ENCODE measurements around the gene TCF3. TPM values are rescaled to one million over a fixed set of nuclear protein-coding genes. Genes with fewer than 3 reads are reported as not detected.

The TCF3 gene
- total and polyA plus RNA-seq, 4 donors: 5.2 to 119 (median 12.8) TPM

GRCh38 chr19:1608359-1609102, 43.9 kb downstream of the TCF3 start:
- DNase-seq (ENCODE audit: low spot score): no peak
- peaks cover 0 to 24% (median 10%) of the 10 kb centered on the region in 4 donors for H3K36me3 ChIP-seq (ENCODE audit: control insufficient read depth in 4 of 4, insufficient read depth in 3 of 4, low read depth in 1 of 4, low read length in 3 of 4)
- H3K9ac ChIP-seq (ENCODE audit: low read depth in 1 of 2, low read length in 2 of 2): no peak overlapping the region
- H3K9me3 ChIP-seq (ENCODE audit: control insufficient read depth in 4 of 4, low read length in 3 of 4): no peaks in the 10 kb centered on the region
- no peak overlapping the region for H3K4me3 ChIP-seq (ENCODE audit: low read depth in 1 of 3, low read length in 3 of 3)
- WGBS: 79% methylated on average over 23 of the region's 23 CpGs
- no peaks in the 10 kb centered on the region for H3K27me3 ChIP-seq (ENCODE audit: control insufficient read depth in 4 of 4, insufficient read depth in 4 of 4, low read length in 3 of 4)
- no peak for TF ChIP-seq EGR1 (IDR thresholded peaks at IDR 0.05; ENCODE audit: low read depth in 2 of 2)
- TF ChIP-seq HNF4A (conservative IDR thresholded peaks at IDR 0.05): no peak
- TF ChIP-seq CTCF (IDR thresholded peaks at IDR 0.05; ENCODE audit: low read depth, low read length, missing input control): no peak
- TF ChIP-seq SP1 (IDR thresholded peaks at IDR 0.05): no peak
- no peak for TF ChIP-seq HNF4G (IDR thresholded peaks at IDR 0.05)
- TF ChIP-seq FOXA1 (IDR thresholded peaks at IDR 0.05): no peak
- no peak for TF ChIP-seq REST (IDR thresholded peaks at IDR 0.05)
- TF ChIP-seq FOXA2 (IDR thresholded peaks at IDR 0.05): no peak
- TF ChIP-seq RXRA (IDR thresholded peaks at IDR 0.05): no peak
- no peak for TF ChIP-seq JUND (IDR thresholded peaks at IDR 0.05)
- no peak for TF ChIP-seq ATF3 (IDR thresholded peaks at IDR 0.05)
- TF ChIP-seq NR2F2 (IDR thresholded peaks at IDR 0.05): no peak
- no peak for TF ChIP-seq ZBTB33 (IDR thresholded peaks at IDR 0.05)
- TF ChIP-seq YY1 (IDR thresholded peaks at IDR 0.05): no peak
- no peak for TF ChIP-seq MAX (IDR thresholded peaks at IDR 0.05)
- no peak for TF ChIP-seq GABPA (IDR thresholded peaks at IDR 0.05 in 1 of 2, conservative IDR thresholded peaks at IDR 0.05 in 1 of 2)
- TF ChIP-seq RAD21 (IDR thresholded peaks at IDR 0.05): no peak
- peaks cover 5 to 20% (median 14%) of the 10 kb centered on the region in 4 donors for H3K4me1 ChIP-seq (ENCODE audit: control insufficient read depth in 4 of 4, insufficient read depth in 4 of 4, low read length in 3 of 4)
- H3K27ac ChIP-seq (ENCODE audit: low read depth in 1 of 2, low read length in 2 of 2): no peak overlapping the region
